ENCODE data around the gene SAMD14. TPM values are rescaled to one million over a fixed set of nuclear protein-coding genes. Genes with fewer than 3 reads are reported as not detected.

SAMD14 gene
- total and polyA plus RNA-seq, 2 donors (not counting 1 experiment from before 2014, with no cell fraction given): 0.13 to 0.89 TPM

DNA sequence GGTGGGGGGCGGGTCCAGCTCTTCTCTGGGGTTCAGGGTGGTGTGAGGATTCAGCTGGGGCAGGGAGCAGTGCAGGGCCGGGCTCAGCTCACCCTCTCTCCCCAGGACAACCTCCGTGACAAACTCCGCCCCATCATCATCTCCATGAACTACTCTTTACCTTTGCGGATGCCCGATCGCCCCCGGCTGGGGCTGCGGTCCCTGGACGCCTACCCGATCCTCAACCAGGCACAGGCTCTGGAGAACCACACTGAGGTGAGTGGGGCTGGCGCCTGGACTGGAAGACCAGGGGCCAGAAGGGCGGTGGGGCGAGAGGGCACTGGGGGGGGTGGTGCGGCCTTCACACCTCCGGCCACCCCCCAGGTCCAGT lies 53.8 kb downstream of the SAMD14 start:
- H3K79me2 ChIP-seq (ENCODE audit: control insufficient read depth, insufficient read depth, low read length): no peaks in the 10 kb centered on the region
- Mint-ChIP-seq H3K4me3 (no peak overlapping the region), H3K9me3 (ENCODE audit: insufficient read depth) (peaks cover 5% of the 10 kb centered on the region), H3K27ac (no peak overlapping the region), H3K27me3 (no peaks in the 10 kb centered on the region), H3K4me1 (peaks cover 16% of the 10 kb centered on the region)
- intact Hi-C loops (cut with micrococcal nuclease): no loop called here
- no peak overlapping the region for H3K27ac ChIP-seq (ENCODE audit: low read length in 2 of 2)
- no peak for DNase-seq
- H2AFZ ChIP-seq (ENCODE audit: insufficient read depth, low read depth, low read length, poor library complexity, severe bottlenecking): no peak overlapping the region
- peaks cover 0 to 9% (median 0%) of the 10 kb centered on the region in 3 donors for H3K9me3 ChIP-seq (ENCODE audit: control extremely low read depth in 1 of 3, control insufficient read depth in 2 of 3, insufficient read depth in 1 of 3, low read length in 2 of 3)
- no peak for ATAC-seq (ENCODE audit: low read depth)
- no peaks in the 10 kb centered on the region for H3K36me3 ChIP-seq (replicated peaks in 1 of 2; ENCODE audit: control extremely low read depth in 1 of 2, control insufficient read depth in 1 of 2, extremely low read depth in 1 of 2, insufficient read depth in 2 of 2, low read length in 1 of 2)
- ChIA-PET POLR2A (no interaction called here), CTCF (interaction anchor here (0.9 kb wide), 1 partner anchor 20 kb away, joined by 3 read pairs; the partner anchor contains the start of gene ITGA3)
- no peak overlapping the region for H3K4me2 ChIP-seq (replicated peaks; ENCODE audit: low read depth, low read length, poor library complexity, severe bottlenecking)
- WGBS (ENCODE audit: insufficient coverage): 97% methylated on average over 15 of the region's 16 CpGs
- H3K4me1 ChIP-seq (ENCODE audit: control insufficient read depth in 2 of 2, insufficient read depth in 2 of 2, low read length in 2 of 2): peaks cover 7 to 16% of the 10 kb centered on the region in 2 donors
- peaks cover 0 to under 1% (median 0%) of the 10 kb centered on the region in 4 experiments for H3K27me3 ChIP-seq (replicated peaks in 1 of 4; ENCODE audit: control extremely low read depth in 1 of 4, control insufficient read depth in 3 of 4, insufficient read depth in 4 of 4, low read length in 3 of 4)
- no peaks in the 10 kb centered on the region for H4K20me1 ChIP-seq (ENCODE audit: control insufficient read depth, insufficient read depth, low read length, poor library complexity, severe bottlenecking)
- H3K4me3 ChIP-seq (ENCODE audit: control extremely low read depth in 1 of 5, extremely low read depth in 1 of 5, insufficient read depth in 1 of 5, low read depth in 2 of 5, low read length in 4 of 5): no peak overlapping the region
- H3K9ac ChIP-seq (ENCODE audit: low read length): no peak overlapping the region
- TF ChIP-seq, protein P1, sequence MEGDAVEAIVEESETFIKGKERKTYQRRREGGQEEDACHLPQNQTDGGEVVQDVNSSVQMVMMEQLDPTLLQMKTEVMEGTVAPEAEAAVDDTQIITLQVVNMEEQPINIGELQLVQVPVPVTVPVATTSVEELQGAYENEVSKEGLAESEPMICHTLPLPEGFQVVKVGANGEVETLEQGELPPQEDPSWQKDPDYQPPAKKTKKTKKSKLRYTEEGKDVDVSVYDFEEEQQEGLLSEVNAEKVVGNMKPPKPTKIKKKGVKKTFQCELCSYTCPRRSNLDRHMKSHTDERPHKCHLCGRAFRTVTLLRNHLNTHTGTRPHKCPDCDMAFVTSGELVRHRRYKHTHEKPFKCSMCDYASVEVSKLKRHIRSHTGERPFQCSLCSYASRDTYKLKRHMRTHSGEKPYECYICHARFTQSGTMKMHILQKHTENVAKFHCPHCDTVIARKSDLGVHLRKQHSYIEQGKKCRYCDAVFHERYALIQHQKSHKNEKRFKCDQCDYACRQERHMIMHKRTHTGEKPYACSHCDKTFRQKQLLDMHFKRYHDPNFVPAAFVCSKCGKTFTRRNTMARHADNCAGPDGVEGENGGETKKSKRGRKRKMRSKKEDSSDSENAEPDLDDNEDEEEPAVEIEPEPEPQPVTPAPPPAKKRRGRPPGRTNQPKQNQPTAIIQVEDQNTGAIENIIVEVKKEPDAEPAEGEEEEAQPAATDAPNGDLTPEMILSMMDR (IDR thresholded peaks at IDR 0.05): no peak
- no peak for TF ChIP-seq EZH2 (IDR thresholded peaks at IDR 0.05; ENCODE audit: borderline replicate concordance, insufficient read depth, low read depth, low read length, poor library complexity, severe bottlenecking)

DNA sequence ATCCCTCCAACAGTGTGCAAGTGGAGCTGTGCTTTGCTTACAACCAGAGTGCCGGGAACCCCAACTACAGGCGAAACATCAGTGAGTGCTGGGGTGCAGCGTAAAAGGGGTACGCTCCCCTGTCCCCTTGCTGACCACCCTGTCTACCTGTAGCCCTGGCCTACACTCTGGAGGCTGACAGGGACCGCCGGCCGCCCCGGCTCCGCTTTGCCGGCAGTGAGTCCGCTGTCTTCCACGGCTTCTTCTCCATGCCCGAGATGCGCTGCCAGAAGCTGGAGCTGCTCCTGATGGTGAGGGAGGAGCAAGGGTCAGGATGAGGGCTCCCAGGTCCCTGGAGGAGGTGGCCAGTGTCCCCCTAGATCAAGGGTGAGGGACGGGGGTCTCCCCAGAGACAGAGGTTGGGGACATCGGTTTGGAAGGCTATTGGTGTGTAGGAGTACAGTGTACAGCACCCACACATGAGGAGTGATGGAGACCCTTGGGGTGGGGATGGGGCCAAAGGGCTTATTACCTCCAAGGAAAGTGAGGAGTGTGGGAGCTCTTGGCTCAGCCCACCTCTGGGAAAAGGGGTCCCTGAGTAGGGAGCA lies 54.4 kb downstream of the SAMD14 start:
- H3K27ac Mint-ChIP-seq: no peak overlapping the region

More for the DNA sequence above, 54.4 kb downstream of the SAMD14 start:
- 95% methylated on average over 11 of the region's 16 CpGs for WGBS (ENCODE audit: insufficient coverage)
- Histone ChIP-seq H4K20me1 (ENCODE audit: control insufficient read depth, insufficient read depth, low read length, poor library complexity, severe bottlenecking) (no peaks in the 10 kb centered on the region), H3K79me2 (ENCODE audit: control insufficient read depth, insufficient read depth, low read length) (no peaks in the 10 kb centered on the region), H3K4me2 (replicated peaks; ENCODE audit: low read depth, low read length, poor library complexity, severe bottlenecking) (no peak overlapping the region), H3K9ac (ENCODE audit: low read length) (no peak overlapping the region), H3K36me3 (replicated peaks in 1 of 2; ENCODE audit: control extremely low read depth in 1 of 2, control insufficient read depth in 1 of 2, extremely low read depth in 1 of 2, insufficient read depth in 2 of 2, low read length in 1 of 2) (no peaks in the 10 kb centered on the region), H3K27ac (ENCODE audit: low read length in 2 of 2) (no peak overlapping the region), H3K4me3 (ENCODE audit: control extremely low read depth in 1 of 5, extremely low read depth in 1 of 5, insufficient read depth in 1 of 5, low read depth in 2 of 5, low read length in 4 of 5) (no peak overlapping the region), H3K9me3 (ENCODE audit: control extremely low read depth in 1 of 3, control insufficient read depth in 2 of 3, insufficient read depth in 1 of 3, low read length in 2 of 3) (peaks cover 0 to 14% (median 0%) of the 10 kb centered on the region in 3 donors), H2AFZ (ENCODE audit: insufficient read depth, low read depth, low read length, poor library complexity, severe bottlenecking) (no peak overlapping the region), H3K27me3 (replicated peaks in 1 of 4; ENCODE audit: control extremely low read depth in 1 of 4, control insufficient read depth in 3 of 4, insufficient read depth in 4 of 4, low read length in 3 of 4) (peaks cover 0 to 3% (median 0%) of the 10 kb centered on the region in 4 experiments), H3K4me1 (ENCODE audit: control insufficient read depth in 2 of 2, insufficient read depth in 2 of 2, low read length in 2 of 2) (peaks cover 4 to 10% of the 10 kb centered on the region in 2 donors)
- Mint-ChIP-seq H3K27me3 (no peaks in the 10 kb centered on the region), H3K9me3 (ENCODE audit: insufficient read depth) (peaks cover 6% of the 10 kb centered on the region), H3K4me1 (peaks cover 10% of the 10 kb centered on the region), H3K4me3 (no peak overlapping the region)
- no peak for TF ChIP-seq EZH2 (IDR thresholded peaks at IDR 0.05; ENCODE audit: borderline replicate concordance, insufficient read depth, low read depth, low read length, poor library complexity, severe bottlenecking)
- TF ChIP-seq, protein P1 (IDR thresholded peaks at IDR 0.05): no peak
- ChIA-PET POLR2A (no interaction called here), CTCF (interaction anchor here (0.9 kb wide), 1 partner anchor 20 kb away, joined by 3 read pairs; the partner anchor contains the start of gene ITGA3)
- DNase-seq (no peak), ATAC-seq (ENCODE audit: low read depth) (no peak)
- intact Hi-C loops (cut with micrococcal nuclease): no loop called here
